SK-N-MC (cell line): ENCODE measurements around the gene NPR2.

ENCODE experiments used
- DNase-seq: peaks from one replicate; pipeline ENCODE4 v3.0.0-alpha.2; 2011; ENCODE audit warnings: low read depth, low spot score
- H3K27ac ChIP-seq: fragments of 200-600 bp; sonication (generic); 2 replicates; pipeline ENCODE4 v1.5.1; 2016; ENCODE audit warnings: mixed run types
- H3K36me3 ChIP-seq: fragments of 200-600 bp; sonication (generic); 2 replicates; pipeline ENCODE4 v1.6.1; 2017; ENCODE audit warnings: antibody characterized with exemption, low read length, mixed read lengths; ENCODE audit not compliant: insufficient read depth
- H3K4me3 ChIP-seq: fragments of 200-600 bp; sonication (generic); 2 replicates; pipeline ENCODE4 v1.5.1; 2016
- H3K9ac ChIP-seq: fragments of 200-600 bp; sonication (generic); 2 replicates; pipeline ENCODE4 v1.8.0; 2017; ENCODE audit warnings: mixed run types, mixed read lengths; ENCODE audit not compliant: insufficient read length
- H3K9me3 ChIP-seq: fragments of 200-600 bp; sonication (generic); 2 replicates; pipeline ENCODE4 v1.6.1; 2017; ENCODE audit warnings: low read depth, mild to moderate bottlenecking, antibody characterized with exemption, low read length, moderate library complexity, mixed read lengths
- EZH2 ChIP-seq: fragments of 200-600 bp; sonication (generic); IDR thresholded peaks from one replicate; pipeline ENCODE4 v1.6.1; 2017; ENCODE audit warnings: antibody characterized with exemption
- FOXP2 ChIP-seq: optimal IDR thresholded peaks from 2 replicates; pipeline ENCODE3; 2011; ENCODE audit warnings: mild to moderate bottlenecking, moderate library complexity; ENCODE audit not compliant: insufficient read depth; ENCODE audit errors: extremely low read length, control extremely low read depth
- POLR2AphosphoS5 ChIP-seq: IDR thresholded peaks from 2 replicates; pipeline ENCODE4 v1.6.1; 2012; ENCODE audit warnings: mild to moderate bottlenecking, low read depth, low read length, borderline replicate concordance

The NPR2 gene

DNA sequence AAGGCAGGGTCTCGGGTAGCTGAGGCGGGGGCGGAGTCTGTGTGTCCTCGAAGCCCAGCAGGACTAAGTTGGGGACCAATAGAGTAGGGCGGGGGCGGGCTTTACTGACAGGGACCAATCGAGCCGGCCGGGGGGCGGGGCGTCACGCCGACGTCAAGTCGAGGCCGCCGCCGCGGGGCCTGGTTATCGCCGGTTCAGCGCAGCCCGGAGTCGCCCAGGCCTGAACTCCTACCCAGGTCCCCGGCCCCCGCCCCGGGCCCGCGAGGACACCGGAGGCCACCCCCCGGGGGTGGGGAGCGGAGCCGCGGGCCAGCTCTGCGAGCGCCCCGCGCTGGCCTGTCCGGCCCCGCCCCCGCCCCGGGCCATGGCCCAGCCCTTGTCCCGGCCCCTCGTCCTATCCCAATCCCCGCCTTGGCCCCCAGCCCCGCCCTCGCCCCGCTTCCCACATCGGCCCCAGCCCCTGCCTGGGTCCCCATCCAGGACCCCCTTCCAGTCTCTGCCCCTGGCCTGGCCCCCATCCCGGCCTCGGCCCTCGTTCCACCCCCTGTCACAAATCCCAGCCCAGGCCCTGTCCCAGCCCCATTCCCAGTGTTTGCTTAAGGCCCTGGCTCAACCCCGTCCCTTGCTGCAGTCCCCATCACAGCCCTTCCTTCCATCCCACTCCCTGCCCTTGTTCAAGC lies 37.8 kb downstream of the NPR2 start, which contains the start of gene TMEM8B:
TMEM8B (plus strand) TSS at position 145 of the 680 bp plus-strand sequence; CDS start at position 365, 220 bp downstream.
- TF ChIP-seq FOXP2 (no peak), EZH2 (no peak), POLR2AphosphoS5 (0 out of 2 replicates have a peak, but pooled peaks have one; percentile 19)
- DNase-seq = no peak
- Histone ChIP-seq H3K36me3 (no peaks in the 10 kb centered on the region), H3K27ac (no peak within 1 kb of the TSS), H3K4me3 (peak within 1 kb of the TSS; percentile 84), H3K9me3 (no peaks in the 10 kb centered on the region), H3K9ac (peak within 1 kb of the TSS; percentile 79)

DNA sequence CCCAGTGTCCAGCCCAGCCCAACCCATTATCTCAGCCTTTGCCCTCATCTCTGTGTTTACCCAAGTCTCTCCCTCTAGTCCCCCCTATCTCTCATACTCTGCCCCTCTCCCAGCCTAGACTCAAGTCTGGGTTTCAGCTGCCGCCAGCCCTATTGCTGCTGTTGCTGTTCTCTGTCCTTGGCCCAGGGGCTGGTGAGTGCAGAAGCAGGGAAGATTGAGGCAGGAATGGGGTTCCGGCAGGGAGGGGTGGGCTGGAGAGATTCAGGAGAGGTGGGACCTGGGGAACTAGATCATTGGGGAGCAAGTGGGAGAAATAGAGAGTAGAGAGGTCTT lies 38.3 kb downstream of the NPR2 start:
- Histone ChIP-seq H3K36me3 (no peaks in the 10 kb centered on the region), H3K27ac (no peak overlapping the region), H3K4me3 (peak overlapping the region; percentile 84), H3K9me3 (no peaks in the 10 kb centered on the region), H3K9ac (peak overlapping the region; percentile 79)
- TF ChIP-seq EZH2 = no peak
- no peak for DNase-seq

DNA sequence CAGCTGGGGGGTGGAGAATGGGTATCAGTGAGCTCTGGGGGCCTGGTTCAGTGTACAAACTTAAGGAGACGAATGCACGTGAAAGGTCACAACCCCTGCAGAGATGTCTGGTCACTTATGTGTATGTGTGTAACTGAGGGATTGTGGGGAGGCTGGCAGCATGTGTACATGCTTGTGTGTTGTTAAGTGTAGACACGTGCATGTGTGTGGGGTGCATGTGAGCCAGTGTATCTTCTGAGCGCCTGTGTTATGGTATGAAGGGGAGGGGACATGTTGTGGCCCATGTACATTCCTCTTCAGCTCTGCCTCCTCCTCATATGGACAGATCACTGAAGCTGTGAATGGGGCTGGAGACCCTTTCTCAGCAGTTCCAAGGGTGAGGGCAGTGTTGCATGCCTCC lies 39.6 kb downstream of the NPR2 start:
- H3K4me3 ChIP-seq = no peak overlapping the region
- no peaks in the 10 kb centered on the region for H3K9me3 ChIP-seq
- H3K27ac ChIP-seq = no peak overlapping the region
- no peak overlapping the region for H3K9ac ChIP-seq
- no peaks in the 10 kb centered on the region for H3K36me3 ChIP-seq
- DNase-seq = no peak
- TF ChIP-seq FOXP2 (no peak), POLR2AphosphoS5 (no peak), EZH2 (no peak)

DNA sequence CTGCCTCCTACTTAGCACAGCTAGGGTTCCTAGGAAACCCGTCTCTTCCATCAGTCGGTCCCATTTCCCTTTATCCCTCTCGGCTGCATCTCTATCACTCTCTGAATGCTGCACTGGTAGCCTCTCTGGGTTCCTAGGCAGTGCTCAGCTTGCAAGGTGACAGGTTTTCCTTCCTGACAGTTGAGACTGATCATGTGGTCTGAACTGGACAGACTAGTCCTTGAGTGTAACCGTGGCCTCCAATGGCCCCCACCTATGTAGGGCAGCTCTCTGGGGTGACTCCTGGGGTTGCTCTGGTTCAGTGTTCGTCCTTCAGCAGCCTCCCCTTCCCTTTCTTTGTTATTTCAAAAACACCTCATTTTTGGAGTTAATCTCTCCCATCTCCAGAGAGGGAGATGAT lies 41.4 kb downstream of the NPR2 start:
- no peak overlapping the region for H3K9ac ChIP-seq
- H3K4me3 ChIP-seq = no peak overlapping the region
- no peak overlapping the region for H3K27ac ChIP-seq
- H3K9me3 ChIP-seq = no peaks in the 10 kb centered on the region
- TF ChIP-seq EZH2 = no peak
- TF ChIP-seq POLR2AphosphoS5 = no peak
- TF ChIP-seq FOXP2 = no peak
- DNase-seq = no peak
- no peaks in the 10 kb centered on the region for H3K36me3 ChIP-seq

DNA sequence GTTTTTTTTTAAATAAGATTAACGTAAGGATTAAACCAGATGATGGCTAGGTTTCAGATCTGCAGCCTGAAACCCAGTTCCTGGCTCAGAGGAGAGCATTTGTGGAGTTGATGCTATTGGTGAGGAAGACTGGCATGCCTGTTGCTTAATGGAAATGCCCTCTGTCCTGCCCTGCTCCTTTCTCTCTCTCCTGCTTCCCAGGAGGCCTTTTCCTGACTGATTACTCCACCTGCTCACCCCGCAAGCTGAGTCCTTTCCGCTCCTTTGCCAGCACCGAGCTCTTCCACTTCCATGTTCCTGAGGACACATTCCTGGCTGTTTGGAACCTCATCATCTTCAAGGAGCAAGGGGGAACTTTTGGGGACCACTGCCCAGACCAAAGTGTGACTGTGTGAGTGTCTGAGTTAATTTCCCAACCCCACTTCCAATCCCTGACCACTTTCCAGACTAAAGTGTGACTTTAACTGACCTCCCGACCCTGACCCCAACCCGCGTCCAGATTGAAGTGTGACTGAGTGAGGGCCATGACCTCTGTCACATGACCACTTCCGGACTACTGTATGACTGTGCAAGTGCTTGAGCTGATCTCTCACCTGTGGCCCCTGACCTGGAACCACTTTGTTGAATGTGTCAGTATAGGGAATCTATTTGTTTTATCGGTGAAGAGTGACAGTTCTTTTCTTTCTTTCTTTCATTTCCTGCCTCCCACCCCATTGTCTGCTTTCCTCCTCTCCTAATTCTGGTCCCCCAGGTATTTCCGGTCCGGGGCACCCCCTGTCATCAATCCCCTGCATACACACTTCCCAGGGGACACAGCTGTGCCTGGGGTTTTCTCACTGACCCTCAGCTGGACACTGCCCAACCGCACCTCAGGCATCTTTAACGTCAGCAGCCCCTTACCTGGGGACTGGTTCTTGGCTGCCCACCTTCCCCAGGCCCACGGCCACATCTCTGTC lies 43.1 kb downstream of the NPR2 start:
- H3K27ac ChIP-seq = no peak overlapping the region
- no peaks in the 10 kb centered on the region for H3K9me3 ChIP-seq
- no peaks in the 10 kb centered on the region for H3K36me3 ChIP-seq
- no peak for DNase-seq
- no peak overlapping the region for H3K4me3 ChIP-seq
- no peak overlapping the region for H3K9ac ChIP-seq
- TF ChIP-seq POLR2AphosphoS5 = no peak
- no peak for TF ChIP-seq FOXP2
- TF ChIP-seq EZH2 = no peak

- H3K36me3 ChIP-seq = no peaks in the 10 kb centered on the region
- H3K9me3 ChIP-seq = no peaks in the 10 kb centered on the region
- no peak overlapping the region for H3K4me3 ChIP-seq
- no peak for TF ChIP-seq FOXP2
- no peak for TF ChIP-seq POLR2AphosphoS5
- no peak for TF ChIP-seq EZH2
- no peak overlapping the region for H3K27ac ChIP-seq
- DNase-seq = no peak
- no peak overlapping the region for H3K9ac ChIP-seq
Measured at GRCh38 chr9:35835216-35835632, 43.8 kb downstream of the NPR2 start.

GRCh38 chr9:35835766-35836165 lies 44.4 kb downstream of the NPR2 start:
- Histone ChIP-seq H3K9me3 (no peaks in the 10 kb centered on the region), H3K27ac (no peak overlapping the region), H3K4me3 (no peak overlapping the region), H3K9ac (no peak overlapping the region), H3K36me3 (no peaks in the 10 kb centered on the region)
- no peak for DNase-seq
- TF ChIP-seq POLR2AphosphoS5 (no peak), FOXP2 (no peak), EZH2 (no peak)

DNA sequence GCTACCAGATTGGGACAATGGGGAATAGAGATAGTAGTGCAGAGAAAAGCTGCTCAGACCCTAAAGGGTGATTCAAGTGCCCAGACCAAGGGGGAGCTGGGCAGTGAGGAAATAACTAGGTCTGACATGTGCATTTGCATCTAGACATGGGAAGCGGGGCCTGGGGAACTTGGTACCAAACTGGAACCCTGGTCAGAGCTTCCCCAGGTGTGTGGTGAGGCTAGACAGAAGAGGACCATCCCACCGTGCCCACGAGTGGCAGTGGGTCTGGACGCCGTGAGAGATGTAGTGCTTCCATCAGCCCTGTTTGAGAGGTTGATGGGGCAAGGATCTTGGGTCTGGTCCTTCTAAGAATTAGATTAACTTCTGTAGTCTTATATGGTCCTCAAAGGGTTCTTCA lies 45.2 kb downstream of the NPR2 start:
- Histone ChIP-seq H3K9me3 (no peaks in the 10 kb centered on the region), H3K9ac (no peak overlapping the region), H3K4me3 (no peak overlapping the region), H3K27ac (no peak overlapping the region), H3K36me3 (no peaks in the 10 kb centered on the region)
- TF ChIP-seq POLR2AphosphoS5 (no peak), FOXP2 (no peak), EZH2 (no peak)
- no peak for DNase-seq

GRCh38 chr9:35839926-35840325 lies 48.5 kb downstream of the NPR2 start:
- no peak overlapping the region for H3K4me3 ChIP-seq
- H3K27ac ChIP-seq = no peak overlapping the region
- no peak for DNase-seq
- H3K9me3 ChIP-seq = no peaks in the 10 kb centered on the region
- H3K9ac ChIP-seq = no peak overlapping the region
- no peaks in the 10 kb centered on the region for H3K36me3 ChIP-seq
- TF ChIP-seq FOXP2 = no peak
